ENCODE results near the gene ANKRD34A. TPM values are rescaled to one million over a fixed set of nuclear protein-coding genes. Genes with fewer than 3 reads are reported as not detected.
A peak's percentile ranks its signal among the peaks of the same experiment; 100 is the strongest.

Gene ANKRD34A
- total RNA-seq, 1 donor from 2014 or later, result 0.94 TPM

GRCh38 chr1:145995964-145996432 lies 31.6 kb upstream of the ANKRD34A start:
- Mint-ChIP-seq H3K4me3 (peak overlapping the region; percentile 92), H3K36me3 (peaks cover 32% of the 10 kb centered on the region), H3K9me3 (no peaks in the 10 kb centered on the region), H3K27me3 (no peaks in the 10 kb centered on the region), H3K27ac (peak overlapping the region; percentile 89), H3K4me1 (ENCODE audit: unreplicated experiment) (peaks cover 50% of the 10 kb centered on the region)
- DNase-seq (ENCODE audit: extremely low spot score, unreplicated experiment), result no peak
- TF ChIP-seq CTCF (conservative IDR thresholded peaks at IDR 0.05), result no peak

- H3K36me3 Mint-ChIP-seq, result peaks cover 32% of the 10 kb centered on the region
- peaks cover 54% of the 10 kb centered on the region for H3K4me1 Mint-ChIP-seq (ENCODE audit: unreplicated experiment)
- TF ChIP-seq CTCF (conservative IDR thresholded peaks at IDR 0.05), result no peak
- peak overlapping the region; percentile 89 for H3K27ac Mint-ChIP-seq
- DNase-seq (ENCODE audit: extremely low spot score, unreplicated experiment), result no peak
- no peaks in the 10 kb centered on the region for H3K27me3 Mint-ChIP-seq
- H3K9me3 Mint-ChIP-seq, result no peaks in the 10 kb centered on the region
- H3K4me3 Mint-ChIP-seq, result peak overlapping the region; percentile 92
Observed at GRCh38 chr1:145995148-145995881, 30.9 kb upstream of the ANKRD34A start.

GRCh38 chr1:145994391-145995120 lies 30.2 kb upstream of the ANKRD34A start:
- Mint-ChIP-seq H3K36me3 (peaks cover 32% of the 10 kb centered on the region), H3K4me1 (ENCODE audit: unreplicated experiment) (peaks cover 51% of the 10 kb centered on the region), H3K9me3 (no peaks in the 10 kb centered on the region), H3K27me3 (no peaks in the 10 kb centered on the region), H3K4me3 (peak overlapping the region; percentile 92), H3K27ac (peak overlapping the region; percentile 29)
- TF ChIP-seq CTCF (conservative IDR thresholded peaks at IDR 0.05), result no peak
- no peak for DNase-seq (ENCODE audit: extremely low spot score, unreplicated experiment)

- peak overlapping the region; percentile 4 for H3K27ac Mint-ChIP-seq
Observed at GRCh38 chr1:145993618-145994390, 29.4 kb upstream of the ANKRD34A start.

More at GRCh38 chr1:145993618-145994390, 29.4 kb upstream of the ANKRD34A start:
- Mint-ChIP-seq H3K4me3 (peak overlapping the region; percentile 92), H3K27me3 (no peaks in the 10 kb centered on the region), H3K4me1 (ENCODE audit: unreplicated experiment) (peaks cover 47% of the 10 kb centered on the region), H3K9me3 (no peaks in the 10 kb centered on the region), H3K36me3 (peaks cover 32% of the 10 kb centered on the region)
- TF ChIP-seq CTCF (conservative IDR thresholded peaks at IDR 0.05), result no peak
- DNase-seq (ENCODE audit: extremely low spot score, unreplicated experiment), result no peak
